NOMO-1 treated with DMSO at 0.1 percent for 48 hours (cell line): ENCODE results near the gene CASZ1.
A peak's percentile ranks its signal among the peaks of the same experiment; 100 is the strongest.

Source experiments
- DNase-seq: peaks from one replicate; lab custom pipeline; 2025; ENCODE audit not compliant: unreplicated experiment; lab: John Stamatoyannopoulos, UW

The CASZ1 gene

GRCh38 chr1:10755970-10756521 is 40.4 kb downstream of the CASZ1 start:
- DNase-seq, result peak; percentile 11

GRCh38 chr1:10754568-10755329 is 41.7 kb downstream of the CASZ1 start:
- no peak for DNase-seq

DNA sequence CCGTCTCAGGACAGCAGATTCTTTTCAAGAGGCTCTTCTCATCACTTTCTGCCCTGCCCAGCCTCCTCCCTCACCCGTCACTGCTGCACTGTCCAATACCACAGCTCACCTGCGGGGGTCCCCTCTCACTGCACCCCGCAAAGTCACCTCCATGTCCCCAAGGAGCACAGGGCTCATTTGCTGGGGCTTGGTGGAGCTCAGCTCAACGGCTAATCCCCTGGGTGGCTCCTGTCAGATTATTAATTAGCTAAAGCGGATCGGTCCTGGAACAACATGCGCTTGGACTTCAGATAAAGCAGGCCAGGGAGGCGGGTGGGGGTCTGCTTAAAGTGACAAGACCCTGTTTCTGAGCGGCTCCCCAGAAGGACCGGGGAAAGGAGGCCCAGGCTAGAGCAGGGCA is 43.1 kb downstream of the CASZ1 start:
- no peak for DNase-seq

DNA sequence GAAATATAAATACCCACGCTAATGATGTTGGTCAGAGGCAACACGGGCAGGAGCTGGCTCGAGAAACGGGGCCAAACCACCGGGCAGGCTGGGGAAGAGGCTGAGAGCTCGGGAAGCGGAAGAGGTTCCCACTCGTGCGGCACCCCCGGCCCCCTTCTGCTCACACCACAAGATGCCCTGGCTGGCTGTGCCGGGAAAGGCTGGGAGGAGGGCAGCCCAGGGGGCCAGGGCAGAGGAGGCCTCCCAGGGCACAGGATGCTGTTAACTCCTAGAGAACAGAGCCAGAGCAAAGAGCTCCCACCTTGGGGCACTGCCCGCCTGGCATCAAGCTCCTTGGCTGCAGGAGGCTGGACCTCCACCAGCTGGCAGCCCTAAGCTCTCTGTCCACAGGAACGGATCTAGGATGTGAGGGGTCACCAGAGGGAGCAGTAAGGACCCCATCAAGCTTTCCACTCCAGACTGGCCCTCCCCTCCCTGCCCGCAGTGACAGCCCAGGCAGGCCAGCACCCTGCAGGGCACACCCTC is 44.8 kb downstream of the CASZ1 start:
- no peak for DNase-seq

DNA sequence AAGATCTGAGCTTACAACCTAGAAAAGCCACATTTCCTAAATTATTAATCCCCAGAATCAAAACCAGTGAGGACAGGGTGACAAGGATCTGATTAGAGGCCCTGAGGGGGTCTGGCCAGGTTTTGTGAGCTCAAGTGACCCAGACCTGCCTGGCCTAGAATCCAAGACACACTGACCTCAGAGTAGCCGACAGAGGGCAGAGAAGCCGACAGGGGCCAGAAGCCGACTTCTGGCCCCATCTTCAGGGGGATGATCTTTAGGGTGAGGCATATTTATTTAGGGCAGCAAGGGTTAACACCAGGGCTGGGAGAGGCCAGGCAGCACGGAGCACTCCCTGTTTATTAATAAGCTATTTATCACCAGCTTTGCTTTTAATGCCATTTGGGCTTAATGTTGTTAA is 45.3 kb downstream of the CASZ1 start:
- no peak for DNase-seq

DNA sequence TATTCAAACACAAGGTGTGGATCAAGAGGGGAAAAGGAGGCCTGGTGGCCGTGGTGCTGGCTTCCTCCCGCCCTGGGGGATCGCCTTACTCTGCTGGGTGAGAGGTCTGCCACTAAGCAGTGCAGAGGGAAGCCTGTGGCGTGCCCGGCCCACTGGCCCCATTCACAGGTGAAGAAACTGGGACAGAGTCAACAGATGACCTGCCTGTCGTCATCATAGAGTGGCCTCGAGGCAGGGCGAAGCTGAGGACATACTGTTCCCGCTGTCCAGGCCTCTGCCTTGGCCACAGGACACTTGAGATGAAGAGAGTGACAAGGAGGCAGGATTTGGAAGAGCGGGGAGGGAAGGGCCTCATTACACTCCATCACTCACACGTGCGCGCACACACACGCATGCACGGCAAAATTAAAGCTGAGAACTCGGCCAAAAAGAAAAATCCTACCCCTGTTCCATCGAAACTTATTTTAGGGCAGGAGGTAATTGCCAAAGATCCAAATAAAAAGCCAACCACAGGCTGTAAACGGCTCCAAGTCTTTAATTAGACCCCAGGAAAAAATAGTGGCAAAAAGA is 50.5 kb downstream of the CASZ1 start:
- DNase-seq, result no peak

GRCh38 chr1:10745383-10745782 is 51.1 kb downstream of the CASZ1 start:
- DNase-seq, result no peak

GRCh38 chr1:10744654-10745238 is 51.7 kb downstream of the CASZ1 start:
- DNase-seq, result no peak

DNA sequence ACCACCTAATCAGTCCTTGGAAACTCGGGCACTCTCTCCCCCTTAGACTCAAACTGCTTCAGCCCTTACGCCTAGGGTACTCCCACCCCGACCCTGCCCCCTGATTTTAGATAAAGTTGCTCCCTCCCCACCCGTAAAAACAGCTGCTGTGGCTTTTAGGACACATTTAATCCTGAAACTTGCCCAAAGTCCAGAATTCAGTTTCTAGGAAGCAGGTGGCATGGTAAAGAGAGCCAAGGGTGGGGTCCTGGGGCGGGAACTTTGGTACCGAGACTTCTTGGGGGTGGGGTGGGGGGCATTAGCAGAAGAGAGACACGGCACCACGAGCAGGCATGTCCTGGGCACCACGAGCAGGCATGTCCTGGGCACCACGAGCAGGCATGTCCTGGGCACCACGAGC is 52.4 kb downstream of the CASZ1 start:
- DNase-seq, result no peak

- DNase-seq, result no peak
Observed at GRCh38 chr1:10741696-10742095, 54.8 kb downstream of the CASZ1 start.

DNA sequence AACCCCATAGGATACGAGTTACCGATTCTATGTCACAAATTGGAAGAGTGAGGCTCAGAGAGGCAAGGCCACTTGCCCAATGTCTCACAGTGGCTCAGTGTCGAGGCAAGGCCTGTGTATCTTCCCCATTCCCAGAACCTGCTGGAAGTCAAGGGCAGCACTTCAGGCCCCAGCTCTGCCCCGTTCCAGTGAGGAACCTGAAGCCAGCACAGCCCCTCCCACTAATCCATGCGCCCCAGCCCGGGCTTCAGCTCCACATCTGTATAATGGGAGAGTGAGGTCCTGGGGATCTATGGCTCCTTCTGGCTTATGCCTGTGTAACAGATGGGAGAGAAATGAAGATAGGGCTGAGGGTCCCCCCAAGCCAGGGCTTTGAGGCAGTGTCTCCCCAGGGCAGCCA is 56.3 kb downstream of the CASZ1 start:
- DNase-seq, result no peak

GRCh38 chr1:10739589-10739988 is 56.9 kb downstream of the CASZ1 start:
- no peak for DNase-seq

- DNase-seq, result no peak
Observed at GRCh38 chr1:10738061-10739058, 58.1 kb downstream of the CASZ1 start.

GRCh38 chr1:10737651-10738050 is 58.8 kb downstream of the CASZ1 start:
- DNase-seq, result no peak

- no peak for DNase-seq
Observed at GRCh38 chr1:10736634-10737586, 59.5 kb downstream of the CASZ1 start.

- no peak for DNase-seq
Observed at GRCh38 chr1:10735563-10736305, 60.7 kb downstream of the CASZ1 start.

DNA sequence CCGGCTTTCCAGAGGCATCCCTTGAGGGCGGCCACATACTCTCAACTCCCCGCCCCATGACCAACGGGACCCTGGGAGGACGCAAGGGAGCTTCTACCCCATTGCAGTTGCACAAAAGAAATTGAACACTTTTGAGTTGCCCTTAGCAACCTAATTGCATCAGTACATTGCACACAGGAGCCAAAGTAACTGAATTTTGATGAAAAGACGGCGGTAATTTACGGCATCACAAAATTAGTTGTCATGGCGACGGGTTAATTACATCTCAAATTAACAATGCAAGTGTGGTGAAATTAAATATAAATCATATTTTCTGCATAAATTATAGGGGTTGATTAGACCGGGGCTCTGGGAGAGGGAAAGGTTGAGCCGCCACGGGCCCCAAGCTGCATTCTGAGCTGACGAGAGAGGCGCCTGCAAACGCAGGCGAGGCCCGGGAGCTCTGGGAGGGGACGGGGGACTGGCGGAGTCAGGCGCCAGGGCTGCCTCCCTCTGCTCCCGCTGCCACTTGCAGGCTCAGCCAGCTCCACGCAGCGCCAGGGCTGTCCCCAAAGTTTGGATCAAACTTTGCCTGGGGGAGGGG is 61.4 kb downstream of the CASZ1 start:
- DNase-seq, result no peak

GRCh38 chr1:10734375-10734774 is 62.1 kb downstream of the CASZ1 start:
- DNase-seq, result no peak
